ENCODE data around the gene CLDN4. TPM values are rescaled to one million over a fixed set of nuclear protein-coding genes. Genes with fewer than 3 reads are reported as not detected.

Gene CLDN4
- total RNA-seq, 1 experiment from 2014 or later, result 249 TPM

DNA sequence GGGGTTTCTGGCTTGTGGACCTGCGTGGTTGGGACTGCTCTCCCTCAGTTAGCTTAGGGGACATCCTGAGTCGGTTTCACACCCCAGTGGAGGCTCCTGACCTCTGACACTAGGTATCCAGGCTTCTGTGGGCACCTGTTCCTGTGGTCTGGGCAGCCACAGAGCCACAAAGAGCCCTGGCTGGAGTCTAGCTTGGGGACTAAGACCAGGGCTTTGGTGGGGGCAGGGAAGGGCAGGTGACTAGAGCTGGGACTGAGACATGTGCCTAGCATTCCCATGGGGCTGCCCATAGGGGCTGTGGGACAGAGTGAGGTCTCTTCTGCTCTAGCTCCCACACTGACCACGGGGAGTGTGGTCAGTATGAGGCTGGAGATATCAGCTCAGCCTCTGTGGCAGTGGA is 26.1 kb downstream of the CLDN4 start:
- Mint-ChIP-seq H3K4me1 (ENCODE audit: low read depth, unreplicated experiment) (peaks cover 5% of the 10 kb centered on the region), H3K9me3 (ENCODE audit: unreplicated experiment) (no peaks in the 10 kb centered on the region), H3K27ac (ENCODE audit: unreplicated experiment) (no peak overlapping the region), H3K36me3 (ENCODE audit: insufficient read depth, unreplicated experiment) (no peaks in the 10 kb centered on the region), H3K27me3 (ENCODE audit: insufficient read depth, unreplicated experiment) (peaks cover 3% of the 10 kb centered on the region), H3K4me3 (ENCODE audit: unreplicated experiment) (no peak overlapping the region)
- no peak for DNase-seq
- ChIA-PET CTCF (interaction anchor here (0.6 kb wide), 1 partner anchor 703 kb away, joined by 3 read pairs; no protein-coding TSS in a partner anchor), POLR2A (interaction anchor here (0.5 to 1.2 kb wide), 2 partner anchors 28 to 96 kb away, joined by 3 to 5 read pairs; no protein-coding TSS in a partner anchor)
- Histone ChIP-seq H3K4me3 (ENCODE audit: low read depth, low read length) (no peak overlapping the region), H3K4me1 (peaks cover 12% of the 10 kb centered on the region), H3K9me3 (peaks cover 4% of the 10 kb centered on the region; the same call in 1 of the 2 replicates), H3K27me3 (replicated peaks; ENCODE audit: control insufficient read depth, insufficient read depth, low read length) (no peaks in the 10 kb centered on the region), H3K36me3 (ENCODE audit: control insufficient read depth, insufficient read depth, low read length) (no peaks in the 10 kb centered on the region)
- intact Hi-C loops (cut with micrococcal nuclease; ENCODE audit: unreplicated experiment), result loop anchor here (10.0 kb wide), 1 partner anchor 62 kb away; no protein-coding TSS in a partner anchor
- TF ChIP-seq CTCF (IDR thresholded peaks at IDR 0.05; ENCODE audit: insufficient read depth in 1 of 2, low read depth in 1 of 2, low read length in 1 of 2, severe bottlenecking in 1 of 2, unreplicated experiment in 1 of 2), result no peak
- BruUV-seq (replicated peaks), result no TSS peak

DNA sequence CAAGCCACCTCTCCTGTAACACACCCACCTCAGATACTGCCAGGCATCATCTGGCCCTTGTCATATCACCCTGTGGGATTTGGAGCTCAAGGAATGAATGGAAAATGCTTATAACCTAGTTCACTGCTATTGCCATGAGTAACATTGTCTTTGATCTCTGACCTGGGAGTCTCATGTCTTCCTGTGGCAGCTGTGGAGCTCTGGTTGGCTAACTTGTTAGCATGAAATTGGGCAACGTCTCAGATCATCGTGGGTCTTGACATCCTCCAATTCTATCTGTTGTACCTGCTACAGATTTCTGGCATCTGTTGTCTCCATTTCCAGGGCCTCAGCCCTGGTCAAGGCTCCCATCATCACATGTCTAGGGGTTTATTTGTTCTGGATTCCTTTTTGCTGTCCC is 28.0 kb downstream of the CLDN4 start:
- Histone ChIP-seq H3K27me3 (replicated peaks; ENCODE audit: control insufficient read depth, insufficient read depth, low read length) (no peaks in the 10 kb centered on the region), H3K9me3 (peaks cover 4% of the 10 kb centered on the region; the same call in 1 of the 2 replicates), H3K4me1 (0 out of 2 replicates have a peak, but pooled peaks cover 5% of the 10 kb centered on the region), H3K36me3 (ENCODE audit: control insufficient read depth, insufficient read depth, low read length) (no peaks in the 10 kb centered on the region), H3K4me3 (ENCODE audit: low read depth, low read length) (no peak overlapping the region)
- no peak for TF ChIP-seq CTCF (IDR thresholded peaks at IDR 0.05; ENCODE audit: insufficient read depth in 1 of 2, low read depth in 1 of 2, low read length in 1 of 2, severe bottlenecking in 1 of 2, unreplicated experiment in 1 of 2)
- POLR2A ChIA-PET, result interaction anchor here (0.9 kb wide), 1 partner anchor 120 kb away, joined by 3 read pairs; the partner anchor contains the start of gene ABHD11
- BruUV-seq (replicated peaks), result no TSS peak
- intact Hi-C loops (cut with micrococcal nuclease; ENCODE audit: unreplicated experiment), result loop anchor here (10.0 kb wide), 1 partner anchor 64 kb away; no protein-coding TSS in a partner anchor
- Mint-ChIP-seq H3K27me3 (ENCODE audit: insufficient read depth, unreplicated experiment) (peaks cover 3% of the 10 kb centered on the region), H3K36me3 (ENCODE audit: insufficient read depth, unreplicated experiment) (no peaks in the 10 kb centered on the region), H3K9me3 (ENCODE audit: unreplicated experiment) (no peaks in the 10 kb centered on the region), H3K4me3 (ENCODE audit: unreplicated experiment) (no peak overlapping the region), H3K4me1 (ENCODE audit: low read depth, unreplicated experiment) (no peaks in the 10 kb centered on the region), H3K27ac (ENCODE audit: unreplicated experiment) (no peak overlapping the region)
- CTCF ChIA-PET, result no interaction called here
- DNase-seq, result no peak

GRCh38 chr7:73860859-73861258 is 30.1 kb downstream of the CLDN4 start, which contains the start of gene TMEM270:
Gene TMEM270 (plus strand): TSS chr7:73861159. CDS start chr7:73861195, 36 bp downstream.
- Histone ChIP-seq H3K4me1 (0 out of 2 replicates have a peak, but pooled peaks cover 2% of the 10 kb centered on the region), H3K27me3 (replicated peaks; ENCODE audit: control insufficient read depth, insufficient read depth, low read length) (no peaks in the 10 kb centered on the region), H3K4me3 (ENCODE audit: low read depth, low read length) (no peak within 1 kb of the TSS), H3K9me3 (peaks cover 4% of the 10 kb centered on the region; the same call in 1 of the 2 replicates), H3K36me3 (ENCODE audit: control insufficient read depth, insufficient read depth, low read length) (no peaks in the 10 kb centered on the region)
- Mint-ChIP-seq H3K9me3 (ENCODE audit: unreplicated experiment) (no peaks in the 10 kb centered on the region), H3K36me3 (ENCODE audit: insufficient read depth, unreplicated experiment) (no peaks in the 10 kb centered on the region), H3K27ac (ENCODE audit: unreplicated experiment) (no peak within 1 kb of the TSS), H3K4me1 (ENCODE audit: low read depth, unreplicated experiment) (no peaks in the 10 kb centered on the region), H3K27me3 (ENCODE audit: insufficient read depth, unreplicated experiment) (peaks cover 3% of the 10 kb centered on the region), H3K4me3 (ENCODE audit: unreplicated experiment) (no peak within 1 kb of the TSS)
- no peak for TF ChIP-seq CTCF (IDR thresholded peaks at IDR 0.05; ENCODE audit: insufficient read depth in 1 of 2, low read depth in 1 of 2, low read length in 1 of 2, severe bottlenecking in 1 of 2, unreplicated experiment in 1 of 2)
- ChIA-PET CTCF (no interaction called here), POLR2A (no interaction called here)
- BruUV-seq (replicated peaks), result no TSS peak
- no peak for DNase-seq
- intact Hi-C loops (cut with micrococcal nuclease; ENCODE audit: unreplicated experiment), result no loop called here
